Lower lobe of right lung (tissue), 2 donors: ENCODE results near the gene TXNDC2. TPM values are rescaled to one million over a fixed set of nuclear protein-coding genes. Genes with fewer than 3 reads are reported as not detected.

Experiments
- ATAC-seq, 2 donors: fragments of 200-7000 bp; cut with Tn5 transposase; one replicate each; pipeline ENCODE4 v1.9.1; 2020 to 2022; ENCODE audit warnings: mild to moderate bottlenecking in 2 of 2, moderate library complexity in 2 of 2
- DNase-seq: peaks from one replicate; pipeline ENCODE4 v3.0.0-alpha.2; 2020
- H3K27ac ChIP-seq: fragments of 200-600 bp; one replicate; pipeline ENCODE4 v1.8.0; 2022
- H3K27me3 ChIP-seq: fragments of 200-600 bp; one replicate; pipeline ENCODE4 v1.8.0; 2022; ENCODE audit warnings: low read depth
- H3K36me3 ChIP-seq: fragments of 200-600 bp; one replicate; pipeline ENCODE4 v1.8.0; 2022; ENCODE audit warnings: mild to moderate bottlenecking
- H3K4me1 ChIP-seq: fragments of 200-600 bp; one replicate; pipeline ENCODE4 v1.8.0; 2022
- H3K4me3 ChIP-seq: fragments of 200-600 bp; one replicate; pipeline ENCODE4 v1.8.0; 2022; ENCODE audit warnings: mild to moderate bottlenecking
- H3K9me3 ChIP-seq: fragments of 200-600 bp; one replicate; pipeline ENCODE4 v1.8.0; 2022
- intact Hi-C: fragments of 100-400 bp; cut with DNase I; formaldehyde crosslinking; loops from one replicate; pipeline ENCODE4 v1.11.0; 2022
- total RNA-seq: library from RNA; stranded (reverse); fragmentation: NEBNext Ultra II Directional; extraction: Animal tissue kit (Norgen Biotek cat#: 25700); gene quantifications from one replicate; pipeline ENCODE4 v1.2.1, GENCODE V29; 2021
- TF ChIP-seq, protein P1 (sequence below): fragments of 200-600 bp; IDR thresholded peaks from one replicate; pipeline ENCODE4 v1.8.0; 2022; ENCODE audit warnings: antibody characterized with exemption, mild to moderate bottlenecking
- donor health status: DM: no; HTN: yes; CAD: no; lungs with severe emphysema.

The TXNDC2 gene
- total RNA-seq, 1 donor from 2014 or later: 0.12 TPM

DNA sequence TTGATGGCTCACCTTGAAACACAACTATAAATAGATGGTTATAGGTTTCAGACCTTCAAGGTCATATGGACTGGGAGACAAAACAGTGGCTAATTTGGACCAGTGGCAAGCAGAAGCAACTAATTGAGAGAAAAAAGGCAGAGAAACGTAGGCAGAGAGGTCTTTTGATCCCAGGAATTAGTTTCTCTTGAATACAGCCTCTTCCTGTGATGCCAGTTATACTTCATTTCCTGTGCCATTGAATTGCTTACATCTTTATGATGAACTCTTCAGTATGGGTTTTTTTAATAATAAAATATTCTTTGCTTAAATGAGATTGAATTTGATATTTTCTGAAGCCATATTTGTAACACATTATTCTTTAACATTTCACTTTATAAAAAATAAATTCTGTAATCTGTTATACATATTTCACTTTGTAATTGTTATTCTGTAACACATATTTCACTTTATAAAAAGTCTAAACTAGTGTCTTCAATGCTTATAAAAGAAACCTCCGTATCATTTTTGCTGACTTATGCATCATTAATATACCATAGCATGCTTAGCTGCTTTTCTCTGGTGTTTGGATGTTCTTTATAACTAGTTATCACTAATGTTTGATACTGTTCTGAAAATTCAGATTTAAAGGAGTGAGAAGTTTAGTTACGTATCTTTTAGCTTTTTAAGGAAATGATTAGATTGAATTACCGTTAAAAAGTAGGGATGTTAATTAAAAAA lies 37.0 kb downstream of the TXNDC2 start:
- TF ChIP-seq, protein P1, sequence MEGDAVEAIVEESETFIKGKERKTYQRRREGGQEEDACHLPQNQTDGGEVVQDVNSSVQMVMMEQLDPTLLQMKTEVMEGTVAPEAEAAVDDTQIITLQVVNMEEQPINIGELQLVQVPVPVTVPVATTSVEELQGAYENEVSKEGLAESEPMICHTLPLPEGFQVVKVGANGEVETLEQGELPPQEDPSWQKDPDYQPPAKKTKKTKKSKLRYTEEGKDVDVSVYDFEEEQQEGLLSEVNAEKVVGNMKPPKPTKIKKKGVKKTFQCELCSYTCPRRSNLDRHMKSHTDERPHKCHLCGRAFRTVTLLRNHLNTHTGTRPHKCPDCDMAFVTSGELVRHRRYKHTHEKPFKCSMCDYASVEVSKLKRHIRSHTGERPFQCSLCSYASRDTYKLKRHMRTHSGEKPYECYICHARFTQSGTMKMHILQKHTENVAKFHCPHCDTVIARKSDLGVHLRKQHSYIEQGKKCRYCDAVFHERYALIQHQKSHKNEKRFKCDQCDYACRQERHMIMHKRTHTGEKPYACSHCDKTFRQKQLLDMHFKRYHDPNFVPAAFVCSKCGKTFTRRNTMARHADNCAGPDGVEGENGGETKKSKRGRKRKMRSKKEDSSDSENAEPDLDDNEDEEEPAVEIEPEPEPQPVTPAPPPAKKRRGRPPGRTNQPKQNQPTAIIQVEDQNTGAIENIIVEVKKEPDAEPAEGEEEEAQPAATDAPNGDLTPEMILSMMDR: no peak
- H3K4me3 ChIP-seq: no peak overlapping the region
- no peaks in the 10 kb centered on the region for H3K27me3 ChIP-seq
- ATAC-seq (no peak), DNase-seq (no peak)
- H3K4me1 ChIP-seq: peaks cover 97% of the 10 kb centered on the region
- H3K27ac ChIP-seq: no peak overlapping the region
- H3K36me3 ChIP-seq: no peaks in the 10 kb centered on the region
- H3K9me3 ChIP-seq: no peaks in the 10 kb centered on the region
- intact Hi-C loops: no loop called here

DNA sequence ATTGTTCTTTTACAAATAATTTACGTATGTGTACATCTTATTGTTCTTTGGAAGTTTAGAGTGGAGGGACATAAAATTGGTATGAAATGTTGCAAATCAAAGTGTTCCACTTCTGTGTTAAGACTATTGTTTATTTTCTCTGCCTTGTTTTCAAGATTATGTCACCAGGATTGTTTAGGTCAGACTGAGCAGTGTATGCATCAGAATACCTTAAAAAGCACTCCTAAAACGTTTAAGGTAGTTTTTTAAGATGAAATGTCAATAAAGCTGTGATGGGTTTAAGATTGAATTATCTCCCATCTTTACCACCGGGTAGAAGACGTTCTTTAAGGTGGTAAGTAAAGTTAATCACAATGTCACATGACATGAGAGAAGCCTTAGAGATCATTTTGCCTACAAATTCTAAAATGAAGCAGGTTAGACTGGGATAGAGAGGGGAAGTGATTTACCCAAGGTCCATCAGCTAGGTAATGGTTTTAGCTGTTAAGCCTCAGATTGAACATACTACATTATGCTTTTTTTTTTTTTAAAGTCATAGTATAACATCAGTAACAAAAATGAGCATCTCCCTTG lies 38.7 kb downstream of the TXNDC2 start:
- TF ChIP-seq, protein P1: no peak
- no peaks in the 10 kb centered on the region for H3K36me3 ChIP-seq
- ATAC-seq: no peak
- H3K27me3 ChIP-seq: no peaks in the 10 kb centered on the region
- no peak overlapping the region for H3K4me3 ChIP-seq
- peaks cover 97% of the 10 kb centered on the region for H3K4me1 ChIP-seq
- H3K9me3 ChIP-seq: no peaks in the 10 kb centered on the region
- no peak for DNase-seq
- H3K27ac ChIP-seq: no peak overlapping the region
- intact Hi-C loops: no loop called here

DNA sequence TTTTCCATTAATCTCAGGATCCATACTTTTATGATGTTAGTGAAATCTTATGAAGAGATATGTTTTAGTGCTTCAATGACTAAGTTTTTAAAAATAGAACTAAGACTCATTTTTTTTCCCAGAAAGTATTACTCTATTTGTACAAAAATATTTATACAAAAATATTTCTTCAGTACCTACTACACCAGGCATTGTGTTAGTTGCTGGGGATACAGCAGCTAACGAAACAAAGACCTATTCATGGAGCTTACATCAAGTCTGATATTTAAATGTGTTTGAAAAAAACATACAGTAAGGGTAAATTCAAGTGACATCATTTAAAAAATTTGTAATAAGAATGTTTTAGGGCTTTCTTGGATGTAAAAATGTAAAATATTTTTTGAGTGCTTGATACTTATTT lies 39.6 kb downstream of the TXNDC2 start:
- intact Hi-C loops: no loop called here
- DNase-seq: no peak
- no peak overlapping the region for H3K27ac ChIP-seq

DNA sequence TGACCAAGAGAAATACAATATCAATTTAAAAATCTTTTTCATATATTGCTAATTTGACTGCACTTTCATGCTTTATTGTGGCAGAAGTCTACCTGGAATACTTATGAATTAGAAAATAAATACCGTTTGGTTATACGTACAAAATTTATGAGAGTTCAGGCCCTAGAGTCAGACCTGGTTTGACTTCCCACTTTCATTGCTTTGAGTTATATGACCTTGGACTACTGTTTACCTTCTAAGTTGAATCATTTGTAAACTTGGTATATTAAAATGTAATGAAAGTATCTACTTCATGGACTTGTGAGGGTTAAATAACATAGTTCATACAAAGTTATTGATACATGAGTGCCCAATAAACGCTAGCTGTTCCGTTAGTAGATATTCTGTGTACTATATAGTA lies 40.0 kb downstream of the TXNDC2 start:
- Histone ChIP-seq H3K27me3 (no peaks in the 10 kb centered on the region), H3K4me1 (peaks cover 94% of the 10 kb centered on the region), H3K4me3 (no peak overlapping the region), H3K27ac (no peak overlapping the region), H3K9me3 (no peaks in the 10 kb centered on the region), H3K36me3 (no peaks in the 10 kb centered on the region)
- DNase-seq (no peak), ATAC-seq (no peak)
- TF ChIP-seq, protein P1: no peak
- intact Hi-C loops: no loop called here

More for the DNA sequence above, 39.6 kb downstream of the TXNDC2 start:
- Histone ChIP-seq H3K4me3 (no peak overlapping the region), H3K4me1 (peaks cover 95% of the 10 kb centered on the region), H3K27me3 (no peaks in the 10 kb centered on the region), H3K9me3 (no peaks in the 10 kb centered on the region), H3K36me3 (no peaks in the 10 kb centered on the region)
- TF ChIP-seq, protein P1: no peak
- peak in 1 of 2 donors; percentile 36 for ATAC-seq

DNA sequence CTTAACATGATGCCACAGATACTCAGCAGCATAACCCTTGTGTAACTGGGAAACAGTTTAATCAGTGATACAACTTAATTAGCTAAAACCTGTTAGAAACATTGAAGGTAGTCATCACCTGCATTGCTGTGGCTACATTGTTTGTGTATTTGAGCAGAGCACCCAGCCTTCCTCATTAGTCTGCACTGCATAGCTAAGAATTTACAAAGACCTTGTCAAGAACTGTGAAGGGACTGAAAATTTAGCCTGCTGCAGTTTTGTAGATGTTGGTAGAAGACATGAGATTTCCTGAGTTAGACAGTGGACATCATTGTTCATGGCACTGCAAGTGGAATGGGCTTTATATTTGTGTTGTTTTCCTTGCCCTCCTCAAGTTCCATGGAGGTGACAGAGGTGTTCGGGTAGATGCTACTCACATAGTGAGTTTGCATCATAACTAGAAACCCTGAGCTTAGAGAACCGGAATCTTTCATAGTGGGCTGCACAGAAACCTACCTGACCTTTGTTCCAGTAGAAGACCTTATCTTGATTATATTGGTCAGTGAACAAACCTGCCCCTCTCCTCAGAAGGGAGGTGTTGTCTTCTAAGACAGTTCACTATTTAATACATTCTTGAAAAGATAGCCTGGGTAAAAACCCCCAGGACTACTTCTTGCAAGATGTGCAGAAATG lies 40.6 kb downstream of the TXNDC2 start:
- Histone ChIP-seq H3K27me3 (no peaks in the 10 kb centered on the region), H3K4me1 (peaks cover 94% of the 10 kb centered on the region), H3K4me3 (no peak overlapping the region), H3K27ac (no peak overlapping the region), H3K36me3 (no peaks in the 10 kb centered on the region), H3K9me3 (no peaks in the 10 kb centered on the region)
- TF ChIP-seq, protein P1: no peak
- DNase-seq (no peak), ATAC-seq (peak in 1 of 2 donors; percentile 22)
- intact Hi-C loops: no loop called here
